HG02870 (cell line): ENCODE measurements around the gene STARD9.
A peak's percentile ranks its signal among the peaks of the same experiment; 100 is the strongest.

Experiments
- ATAC-seq: cut with Tn5 transposase; IDR thresholded peaks from one replicate; pipeline ENCODE4 v1.9.1; 2021; ENCODE audit warnings: mild to moderate bottlenecking, moderate library complexity; ENCODE audit not compliant: unreplicated experiment

STARD9 gene

GRCh38 chr15:42725331-42725903, 150.0 kb downstream of the STARD9 start:
- ATAC-seq = no peak

GRCh38 chr15:42726114-42726513, 150.7 kb downstream of the STARD9 start:
- no peak for ATAC-seq

GRCh38 chr15:42727750-42728381, 152.5 kb downstream of the STARD9 start:
- no peak for ATAC-seq

- ATAC-seq = no peak
These were observed 153.2 kb downstream of the STARD9 start for GRCh38 chr15:42728560-42728959.

- ATAC-seq = no peak
These were observed 153.6 kb downstream of the STARD9 start for GRCh38 chr15:42728972-42729371.

GRCh38 chr15:42729409-42729808, 154.0 kb downstream of the STARD9 start:
- no peak for ATAC-seq

GRCh38 chr15:42730135-42730534, 154.7 kb downstream of the STARD9 start:
- ATAC-seq = no peak

GRCh38 chr15:42730536-42730935, 155.1 kb downstream of the STARD9 start:
- ATAC-seq = no peak

- ATAC-seq = no peak
These were observed 156.1 kb downstream of the STARD9 start for GRCh38 chr15:42731461-42731860.

GRCh38 chr15:42732095-42732827, 156.9 kb downstream of the STARD9 start:
- no peak for ATAC-seq

GRCh38 chr15:42733027-42733426, 157.6 kb downstream of the STARD9 start:
- no peak for ATAC-seq

GRCh38 chr15:42734076-42734672, 158.8 kb downstream of the STARD9 start:
- ATAC-seq = no peak

GRCh38 chr15:42735382-42736165, 160.2 kb downstream of the STARD9 start:
- no peak for ATAC-seq

GRCh38 chr15:42736178-42736792, 160.9 kb downstream of the STARD9 start:
- peak; percentile 23 for ATAC-seq

GRCh38 chr15:42736793-42737528, 161.6 kb downstream of the STARD9 start, which contains the start of gene CDAN1:
CDAN1 (minus strand) TSS chr15:42737128; CDS start chr15:42737102, 26 bp downstream.
- peak; percentile 72 for ATAC-seq

GRCh38 chr15:42737529-42738328, 162.3 kb downstream of the STARD9 start:
- ATAC-seq = no peak

GRCh38 chr15:42741710-42742109, 166.3 kb downstream of the STARD9 start:
- ATAC-seq = no peak

GRCh38 chr15:42742149-42742548, 166.7 kb downstream of the STARD9 start:
- ATAC-seq = no peak

- ATAC-seq = no peak
These were observed 168.8 kb downstream of the STARD9 start for GRCh38 chr15:42744195-42744594.
